Activated B cell treated with CpG ODN at 0.5 μM for 24 hours (primary cell): ENCODE data around the gene ST8SIA5. TPM values are rescaled to one million over a fixed set of nuclear protein-coding genes. Genes with fewer than 3 reads are reported as not detected.

Experiments
- ATAC-seq: fragments of 200-7000 bp; cut with Tn5 transposase; one replicate; pipeline ENCODE4 v1.10.0; 2021; ENCODE audit warnings: low read depth, mild to moderate bottlenecking, moderate library complexity
- CTCF ChIA-PET: fragments of 350-600 bp; sonication (Branson Sonifier 250); formaldehyde crosslinking; loops from one replicate; lab custom pipeline; 2021; ENCODE audit warnings: antibody characterized with exemption; lab: Charles Lee
- POLR2A ChIA-PET: fragments of 350-600 bp; sonication (Branson Sonifier 250); formaldehyde crosslinking; loops from one replicate; lab custom pipeline; 2021; ENCODE audit warnings: antibody characterized with exemption; lab: Charles Lee
- DNase-seq: peaks from one replicate; pipeline ENCODE4 v3.0.0; 2022
- H3K27ac Mint-ChIP-seq: one replicate; pipeline ENCODE4 v1.8.0; 2020; ENCODE audit warnings: mixed read lengths
- H3K27me3 Mint-ChIP-seq: one replicate; pipeline ENCODE4 v1.8.0; 2021; ENCODE audit warnings: mixed read lengths
- H3K36me3 Mint-ChIP-seq: one replicate; pipeline ENCODE4 v1.8.0; 2021; ENCODE audit warnings: low read depth, mixed read lengths
- H3K4me1 Mint-ChIP-seq: one replicate; pipeline ENCODE4 v1.8.0; 2021; ENCODE audit warnings: mixed read lengths
- H3K4me3 Mint-ChIP-seq: one replicate; pipeline ENCODE4 v1.8.0; 2020; ENCODE audit warnings: mild to moderate bottlenecking, mixed read lengths
- H3K9me3 Mint-ChIP-seq: one replicate; pipeline ENCODE4 v1.8.0; 2020; ENCODE audit warnings: mixed read lengths
- intact Hi-C: fragments of 100-400 bp; cut with micrococcal nuclease; formaldehyde crosslinking; loops from one replicate; pipeline ENCODE4 v1.15.1; 2024
- total RNA-seq: library from RNA; stranded (reverse); gene quantifications from 2 replicates; pipeline ENCODE4 v1.2.3, GENCODE V29; 2022
- TF ChIP-seq, protein P1 (sequence below): fragments of 200-600 bp; IDR thresholded peaks from one replicate; pipeline ENCODE4 v1.8.0; 2022; ENCODE audit warnings: antibody characterized with exemption, mild to moderate bottlenecking

The ST8SIA5 gene
- total RNA-seq, 1 donor from 2014 or later = not detected

DNA sequence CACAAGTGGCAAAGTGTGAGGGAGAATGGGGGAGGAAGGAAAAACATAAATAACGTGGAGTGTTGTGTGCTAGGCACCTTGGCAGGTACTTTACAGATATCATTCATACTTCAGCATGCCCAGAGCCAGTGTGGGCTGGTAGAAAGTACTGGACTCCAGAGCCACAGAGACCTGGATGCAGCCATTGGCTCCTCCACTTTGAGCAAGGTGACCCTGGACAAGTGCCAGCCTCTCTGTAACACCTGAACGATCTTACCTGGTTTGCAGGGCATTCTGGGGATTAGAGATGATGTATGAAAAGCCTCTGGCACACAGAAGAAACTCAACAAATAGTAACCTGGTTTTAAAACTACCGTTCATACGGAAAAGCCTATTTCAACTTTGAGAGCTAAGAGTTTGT, 106.2 kb downstream of the ST8SIA5 start:
- POLR2A ChIA-PET = no interaction called here
- no peaks in the 10 kb centered on the region for H3K9me3 Mint-ChIP-seq
- no peak overlapping the region for H3K27ac Mint-ChIP-seq
- no peak for ATAC-seq
- DNase-seq = no peak
- CTCF ChIA-PET = interaction anchor here (2.7 kb wide), 1 partner anchor 7 kb away, joined by 8 read pairs; no protein-coding TSS in a partner anchor
- TF ChIP-seq, protein P1, sequence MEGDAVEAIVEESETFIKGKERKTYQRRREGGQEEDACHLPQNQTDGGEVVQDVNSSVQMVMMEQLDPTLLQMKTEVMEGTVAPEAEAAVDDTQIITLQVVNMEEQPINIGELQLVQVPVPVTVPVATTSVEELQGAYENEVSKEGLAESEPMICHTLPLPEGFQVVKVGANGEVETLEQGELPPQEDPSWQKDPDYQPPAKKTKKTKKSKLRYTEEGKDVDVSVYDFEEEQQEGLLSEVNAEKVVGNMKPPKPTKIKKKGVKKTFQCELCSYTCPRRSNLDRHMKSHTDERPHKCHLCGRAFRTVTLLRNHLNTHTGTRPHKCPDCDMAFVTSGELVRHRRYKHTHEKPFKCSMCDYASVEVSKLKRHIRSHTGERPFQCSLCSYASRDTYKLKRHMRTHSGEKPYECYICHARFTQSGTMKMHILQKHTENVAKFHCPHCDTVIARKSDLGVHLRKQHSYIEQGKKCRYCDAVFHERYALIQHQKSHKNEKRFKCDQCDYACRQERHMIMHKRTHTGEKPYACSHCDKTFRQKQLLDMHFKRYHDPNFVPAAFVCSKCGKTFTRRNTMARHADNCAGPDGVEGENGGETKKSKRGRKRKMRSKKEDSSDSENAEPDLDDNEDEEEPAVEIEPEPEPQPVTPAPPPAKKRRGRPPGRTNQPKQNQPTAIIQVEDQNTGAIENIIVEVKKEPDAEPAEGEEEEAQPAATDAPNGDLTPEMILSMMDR = no peak
- no peaks in the 10 kb centered on the region for H3K4me1 Mint-ChIP-seq
- intact Hi-C loops = no loop called here
- no peaks in the 10 kb centered on the region for H3K36me3 Mint-ChIP-seq
- H3K27me3 Mint-ChIP-seq = no peaks in the 10 kb centered on the region
- H3K4me3 Mint-ChIP-seq = no peak overlapping the region

DNA sequence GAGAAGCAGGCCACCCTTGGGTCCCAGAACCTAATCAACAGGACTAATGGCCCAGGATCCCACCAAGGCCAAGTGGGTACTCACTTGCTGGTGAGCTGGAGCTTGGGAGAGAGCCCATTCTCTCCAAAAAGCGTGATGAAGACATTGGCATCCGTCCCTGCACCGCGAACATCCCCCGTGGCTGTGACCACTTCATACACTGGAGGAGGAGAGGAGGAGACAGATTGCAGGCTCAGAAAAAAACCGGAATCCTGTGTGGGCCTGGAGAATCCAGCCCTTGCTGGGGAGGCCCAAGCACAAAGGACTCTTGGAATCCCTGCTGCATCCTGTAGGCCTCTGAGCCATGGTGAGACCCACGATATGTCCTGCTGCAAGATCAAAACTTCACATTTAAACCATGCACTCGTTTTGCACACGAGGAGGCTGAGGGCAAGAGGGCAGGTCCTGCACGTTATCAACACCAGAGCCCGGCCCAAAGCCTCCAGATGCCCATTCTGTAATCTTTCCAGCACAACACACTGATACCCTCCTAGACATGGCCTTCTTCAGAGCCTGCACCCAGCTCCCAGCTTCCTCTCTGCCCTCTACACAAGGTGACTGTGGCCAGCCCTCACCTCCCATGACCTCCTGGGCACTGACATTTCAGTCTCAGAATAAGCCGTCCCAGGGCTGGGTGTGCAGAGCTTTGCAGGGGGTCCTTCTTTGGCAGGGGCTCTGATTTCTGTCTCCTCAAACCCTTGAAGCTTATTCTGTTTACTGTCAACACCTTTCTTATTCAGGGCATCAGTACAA, 107.6 kb downstream of the ST8SIA5 start:
- ChIA-PET CTCF (interaction anchor here (2.7 kb wide), 1 partner anchor 8 kb away, joined by 8 read pairs; no protein-coding TSS in a partner anchor), POLR2A (no interaction called here)
- ATAC-seq = no peak
- no peaks in the 10 kb centered on the region for H3K4me1 Mint-ChIP-seq
- intact Hi-C loops = no loop called here
- no peak for DNase-seq
- H3K36me3 Mint-ChIP-seq = no peaks in the 10 kb centered on the region
- no peak overlapping the region for H3K4me3 Mint-ChIP-seq
- H3K27me3 Mint-ChIP-seq = no peaks in the 10 kb centered on the region
- TF ChIP-seq, protein P1 = no peak
- no peaks in the 10 kb centered on the region for H3K9me3 Mint-ChIP-seq
- no peak overlapping the region for H3K27ac Mint-ChIP-seq

DNA sequence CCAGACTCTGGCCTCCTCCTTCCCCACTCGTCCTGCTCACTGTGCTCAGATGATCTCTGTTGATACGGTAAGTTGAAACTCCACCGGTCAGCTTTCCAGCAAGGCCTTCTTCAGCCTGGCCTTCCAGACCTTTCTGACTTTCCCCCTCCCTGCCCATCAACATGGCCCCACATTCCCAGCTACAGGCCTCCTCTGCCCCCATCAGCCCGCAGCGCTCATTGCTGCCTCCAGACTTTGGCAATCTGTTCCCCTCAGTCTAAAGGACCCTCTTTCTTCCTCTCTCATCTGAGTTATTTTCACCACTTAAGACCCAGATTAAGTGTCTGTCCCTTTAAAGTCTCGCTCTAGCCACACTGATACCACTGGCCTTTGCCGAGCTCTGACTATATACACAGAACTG, 110.4 kb downstream of the ST8SIA5 start:
- Mint-ChIP-seq H3K4me3 (no peak overlapping the region), H3K4me1 (no peaks in the 10 kb centered on the region), H3K27me3 (no peaks in the 10 kb centered on the region), H3K27ac (no peak overlapping the region), H3K36me3 (no peaks in the 10 kb centered on the region), H3K9me3 (no peaks in the 10 kb centered on the region)
- intact Hi-C loops = no loop called here
- ChIA-PET POLR2A (no interaction called here), CTCF (no interaction called here)
- TF ChIP-seq, protein P1 = no peak
- ATAC-seq = no peak
- no peak for DNase-seq

DNA sequence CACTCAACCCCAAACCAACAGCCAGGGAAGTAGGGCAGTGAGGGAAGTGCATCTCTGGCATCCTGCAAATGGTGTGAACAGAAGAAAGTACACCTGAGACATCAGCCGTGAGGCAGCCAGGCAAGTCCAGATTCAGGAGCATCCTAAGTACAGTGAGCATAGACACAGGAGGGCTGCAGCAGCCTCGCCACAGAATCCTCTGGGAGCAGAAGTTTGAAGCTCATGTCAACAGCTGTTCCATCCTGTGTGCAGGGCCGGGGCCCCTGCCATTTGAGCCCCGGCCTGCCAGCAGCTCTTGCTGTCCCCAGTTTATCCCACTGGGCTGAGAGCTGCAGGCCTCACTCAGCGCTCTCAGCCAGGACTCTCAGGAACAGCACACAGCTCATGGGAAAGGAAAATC, 114.3 kb downstream of the ST8SIA5 start:
- ChIA-PET POLR2A (no interaction called here), CTCF (no interaction called here)
- intact Hi-C loops = no loop called here
- TF ChIP-seq, protein P1 = no peak
- no peak for DNase-seq
- Mint-ChIP-seq H3K36me3 (no peaks in the 10 kb centered on the region), H3K4me1 (no peaks in the 10 kb centered on the region), H3K27ac (no peak overlapping the region), H3K9me3 (no peaks in the 10 kb centered on the region), H3K4me3 (no peak overlapping the region), H3K27me3 (peaks cover 3% of the 10 kb centered on the region)
- ATAC-seq = no peak

DNA sequence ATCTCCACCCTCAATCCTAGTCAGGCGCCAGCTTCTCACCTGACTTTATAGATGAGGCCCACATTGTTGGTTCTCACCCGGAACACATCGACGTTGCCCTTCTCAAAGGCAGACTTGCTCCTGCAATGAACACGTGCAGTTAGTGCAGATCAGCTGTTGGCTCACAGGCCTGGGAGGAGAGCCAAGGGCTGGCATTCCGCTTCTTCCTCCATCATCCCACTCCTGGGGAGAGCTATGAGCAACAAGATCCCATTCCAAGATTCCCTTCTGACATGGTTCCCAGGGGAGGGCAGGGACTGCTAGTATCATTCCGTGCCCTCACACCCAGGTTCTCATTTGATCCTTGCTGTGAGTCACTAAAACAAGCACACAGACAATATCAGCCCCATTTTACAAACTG, 114.9 kb downstream of the ST8SIA5 start:
- Mint-ChIP-seq H3K4me3 (no peak overlapping the region), H3K4me1 (no peaks in the 10 kb centered on the region), H3K27ac (no peak overlapping the region), H3K9me3 (no peaks in the 10 kb centered on the region), H3K27me3 (peaks cover 3% of the 10 kb centered on the region), H3K36me3 (no peaks in the 10 kb centered on the region)
- no peak for DNase-seq
- ATAC-seq = no peak
- intact Hi-C loops = no loop called here
- TF ChIP-seq, protein P1 = no peak
- POLR2A ChIA-PET = no interaction called here
- CTCF ChIA-PET = no interaction called here
